Effector memory CD4-positive, alpha-beta T cell (primary cell): ENCODE data around the gene GLYR1.

Experiments used
- DNase-seq, 3 donors: peaks; one replicate each; pipeline ENCODE4 v3.0.0-alpha.2; 2020
- H3K27ac ChIP-seq: 2 replicates; pipeline ENCODE4 v1.7.0; 2013; ENCODE audit warnings: mild to moderate bottlenecking, low read length, moderate library complexity; ENCODE audit not compliant: insufficient read depth, poor library complexity, severe bottlenecking
- H3K27me3 ChIP-seq: replicated peaks from 2 replicates; pipeline ENCODE4 v1.7.0; 2013; ENCODE audit warnings: mild to moderate bottlenecking, low read length; ENCODE audit not compliant: insufficient read depth, control insufficient read depth, poor library complexity, severe bottlenecking
- H3K36me3 ChIP-seq: 2 replicates; pipeline ENCODE4 v1.7.0; 2013; ENCODE audit warnings: mild to moderate bottlenecking, low read length, moderate library complexity; ENCODE audit not compliant: control insufficient read depth, insufficient read depth
- H3K4me1 ChIP-seq: 2 replicates; pipeline ENCODE4 v1.7.0; 2013; ENCODE audit warnings: low read length, mild to moderate bottlenecking; ENCODE audit not compliant: control insufficient read depth, insufficient read depth, poor library complexity, severe bottlenecking
- H3K4me3 ChIP-seq: 2 replicates; pipeline ENCODE4 v1.7.0; 2013; ENCODE audit warnings: low read length, low read depth, mild to moderate bottlenecking; ENCODE audit not compliant: insufficient read depth, poor library complexity, severe bottlenecking
- H3K9me3 ChIP-seq: 2 replicates; pipeline ENCODE4 v1.7.0; 2013; ENCODE audit warnings: mild to moderate bottlenecking, low read length, moderate library complexity; ENCODE audit not compliant: control insufficient read depth

The GLYR1 gene

DNA sequence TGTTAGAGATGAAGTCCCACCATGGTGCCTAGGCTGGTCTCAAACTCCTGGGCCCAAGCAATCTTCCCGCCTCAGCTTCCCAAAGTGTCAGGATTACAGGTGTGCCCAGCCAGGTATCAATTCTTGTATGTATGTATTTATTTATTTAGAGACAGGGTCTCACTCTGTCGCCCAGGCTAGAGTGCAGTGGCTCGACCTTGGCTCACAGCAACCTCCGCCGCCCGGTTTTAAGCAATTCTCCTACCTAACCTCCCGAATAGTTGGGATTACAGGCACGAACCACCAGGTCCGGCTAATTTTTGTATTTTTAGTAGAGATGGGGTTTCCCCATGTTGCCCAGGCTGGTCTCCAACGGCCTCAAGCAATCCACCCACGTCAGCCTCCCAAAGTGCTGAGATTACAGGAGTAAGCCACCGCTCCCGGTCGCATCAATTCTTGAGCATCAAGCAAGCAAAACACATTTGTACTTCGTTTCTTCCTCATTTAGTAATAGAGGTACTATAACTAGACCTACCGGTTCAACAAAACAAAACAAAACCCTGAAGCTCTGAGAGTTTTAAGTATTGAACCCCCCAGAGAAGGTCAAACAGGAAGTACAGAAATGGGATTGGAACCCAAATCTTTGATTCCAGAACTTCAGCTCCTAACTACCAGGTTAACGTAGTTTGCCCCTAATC lies 79.1 kb downstream of the GLYR1 start:
- Histone ChIP-seq H3K36me3 (peaks cover 10% of the 10 kb centered on the region), H3K4me1 (peaks cover 11% of the 10 kb centered on the region), H3K9me3 (no peaks in the 10 kb centered on the region), H3K27me3 (no peaks in the 10 kb centered on the region), H3K4me3 (peak overlapping the region; percentile 47), H3K27ac (peak overlapping the region; percentile 56)
- DNase-seq: peak in 1 of 3 donors; percentile 9

DNA sequence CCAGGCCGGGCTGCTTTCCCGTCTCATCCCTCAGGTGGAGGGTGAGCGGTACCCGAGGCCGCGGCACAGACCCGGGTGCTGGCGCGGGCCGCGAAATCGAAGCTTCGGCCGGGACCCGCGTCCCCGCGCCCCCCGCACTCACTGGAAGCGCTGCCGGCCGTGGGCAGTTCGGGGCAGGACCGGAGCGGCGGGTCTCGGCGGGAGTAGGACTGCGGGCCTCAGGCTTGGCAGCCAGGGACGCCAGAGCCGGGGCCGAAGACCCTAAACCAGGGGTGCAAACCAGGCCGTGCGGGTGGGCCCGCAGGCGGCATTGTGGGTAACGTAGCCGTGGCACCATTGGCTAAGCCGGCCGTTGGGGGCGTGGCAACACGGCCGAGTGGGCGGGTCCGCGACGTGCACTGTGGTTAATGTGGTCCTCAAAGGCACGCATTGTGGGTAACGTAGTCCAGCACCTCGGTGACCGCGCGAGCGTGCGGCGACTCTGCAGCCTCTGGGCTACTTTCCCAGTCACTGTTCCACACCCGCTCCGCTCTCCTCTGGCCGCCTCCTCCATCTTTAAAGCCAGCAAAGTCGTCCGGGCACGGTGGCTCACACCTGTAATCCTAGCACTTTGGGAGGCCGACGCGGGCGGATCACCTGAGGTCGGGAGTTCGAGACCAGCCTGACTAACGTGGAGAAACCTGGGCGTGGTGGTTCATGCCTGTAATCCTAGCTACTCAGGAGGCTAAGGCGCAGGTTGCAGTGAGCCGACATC lies 80.0 kb downstream of the GLYR1 start, which contains the start of gene ZNF500:
Gene ZNF500 (minus strand): TSS at position 288 of the 754 bp plus-strand sequence. CDS start 1,184 bp downstream, outside the sequence.
- no peaks in the 10 kb centered on the region for H3K27me3 ChIP-seq
- DNase-seq: peak; percentile 88 to 91 (median 91)
- H3K9me3 ChIP-seq: no peaks in the 10 kb centered on the region
- peak within 1 kb of the TSS; percentile 85 for H3K4me3 ChIP-seq
- H3K27ac ChIP-seq: peak within 1 kb of the TSS; percentile 71
- H3K4me1 ChIP-seq: peaks cover 11% of the 10 kb centered on the region
- H3K36me3 ChIP-seq: peaks cover 15% of the 10 kb centered on the region

DNA sequence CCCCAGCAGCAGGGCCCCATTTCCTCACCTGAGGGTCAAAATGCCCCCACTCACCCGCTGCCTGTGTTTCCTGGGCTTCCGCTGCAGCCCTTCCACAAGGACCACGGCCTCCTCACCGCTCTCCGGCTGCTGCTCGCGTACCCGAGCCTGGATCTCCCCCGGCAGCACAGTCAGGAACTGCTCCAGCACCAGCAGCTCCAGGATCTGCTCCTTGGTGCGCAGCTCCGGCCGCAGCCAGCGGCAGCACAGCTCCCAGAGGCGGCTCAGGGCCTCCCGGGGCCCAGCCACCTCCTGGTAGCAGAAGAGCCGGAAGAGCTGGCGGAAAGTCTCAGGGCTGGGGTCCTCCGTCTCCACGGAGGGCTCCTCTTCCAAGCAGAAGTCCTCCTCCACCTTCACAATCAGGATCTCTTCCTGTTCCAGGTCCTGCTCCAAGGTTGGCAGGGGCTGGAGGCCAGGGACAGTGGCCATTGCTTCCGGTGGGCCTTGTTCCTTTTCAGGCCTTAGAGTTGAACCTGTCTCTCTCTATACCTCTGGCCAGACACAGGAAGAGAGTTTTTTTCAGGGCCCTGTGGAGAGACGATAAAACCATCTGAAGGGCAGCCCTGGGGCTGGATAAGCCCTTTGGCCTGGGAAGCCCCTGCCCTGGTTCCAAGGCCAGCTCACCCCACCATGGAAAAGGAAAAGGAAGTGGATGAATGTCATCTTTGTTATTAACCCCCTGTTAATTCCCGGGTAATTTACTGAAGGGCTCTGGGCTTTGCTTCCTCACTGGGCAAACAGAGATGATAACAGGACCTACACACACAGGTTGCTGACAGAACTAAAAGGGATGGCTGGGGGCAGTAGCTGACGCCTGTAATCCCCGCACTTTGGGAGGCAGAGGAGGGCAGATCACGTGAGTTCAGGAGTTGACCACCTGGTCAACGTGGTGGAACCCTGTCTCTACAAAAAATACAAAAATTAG lies 81.3 kb downstream of the GLYR1 start:
- Histone ChIP-seq H3K27me3 (no peaks in the 10 kb centered on the region), H3K36me3 (peaks cover 21% of the 10 kb centered on the region), H3K27ac (peak overlapping the region; percentile 71), H3K4me1 (peaks cover 11% of the 10 kb centered on the region), H3K4me3 (peak overlapping the region; percentile 85), H3K9me3 (no peaks in the 10 kb centered on the region)
- no peak for DNase-seq

DNA sequence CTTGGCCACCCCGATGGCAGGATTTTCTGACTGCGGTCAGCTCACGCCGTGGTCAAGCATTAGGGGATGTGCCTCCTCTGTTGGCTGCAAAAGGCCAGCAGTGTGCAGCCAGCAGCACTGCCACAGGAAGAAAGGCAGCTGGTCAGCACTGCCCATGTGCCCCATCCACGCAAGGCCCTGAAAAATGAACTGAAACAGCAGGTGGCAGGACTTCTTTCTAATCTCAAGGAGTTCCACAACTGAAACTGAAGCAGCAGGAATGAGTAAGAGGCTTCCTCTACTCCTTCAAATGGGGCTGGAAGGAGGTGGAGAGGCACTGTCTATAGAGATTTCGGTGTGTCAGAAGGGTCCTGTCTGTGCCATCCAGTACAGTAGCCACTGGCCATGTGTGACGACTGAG lies 83.3 kb downstream of the GLYR1 start:
- no peak for DNase-seq
- peaks cover 39% of the 10 kb centered on the region for H3K36me3 ChIP-seq
- no peak overlapping the region for H3K27ac ChIP-seq
- H3K27me3 ChIP-seq: no peaks in the 10 kb centered on the region
- peaks cover 11% of the 10 kb centered on the region for H3K4me1 ChIP-seq
- H3K4me3 ChIP-seq: no peak overlapping the region
- H3K9me3 ChIP-seq: no peaks in the 10 kb centered on the region

DNA sequence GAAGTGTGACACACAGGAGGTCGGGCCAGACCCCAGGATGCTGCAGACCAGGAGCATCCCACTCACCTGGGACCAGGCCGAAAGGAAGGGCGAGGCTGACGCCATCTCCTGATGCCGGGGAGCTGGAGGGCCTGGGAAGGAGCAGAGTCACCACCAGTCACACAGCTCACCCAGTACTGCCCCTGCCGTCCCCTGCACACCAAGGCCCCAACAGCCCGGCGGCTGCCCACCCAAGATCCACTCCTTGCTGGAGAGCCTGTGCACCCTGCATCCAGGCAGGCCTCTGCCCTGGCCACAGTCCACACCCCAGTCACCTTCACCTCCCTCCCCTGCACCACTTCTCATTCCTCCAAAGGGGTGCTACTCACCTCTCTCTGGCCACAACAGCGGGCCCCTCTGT lies 84.9 kb downstream of the GLYR1 start:
- Histone ChIP-seq H3K4me3 (no peak overlapping the region), H3K36me3 (peaks cover 50% of the 10 kb centered on the region), H3K27ac (no peak overlapping the region), H3K27me3 (no peaks in the 10 kb centered on the region), H3K4me1 (peaks cover under 1% of the 10 kb centered on the region), H3K9me3 (no peaks in the 10 kb centered on the region)
- no peak for DNase-seq

DNA sequence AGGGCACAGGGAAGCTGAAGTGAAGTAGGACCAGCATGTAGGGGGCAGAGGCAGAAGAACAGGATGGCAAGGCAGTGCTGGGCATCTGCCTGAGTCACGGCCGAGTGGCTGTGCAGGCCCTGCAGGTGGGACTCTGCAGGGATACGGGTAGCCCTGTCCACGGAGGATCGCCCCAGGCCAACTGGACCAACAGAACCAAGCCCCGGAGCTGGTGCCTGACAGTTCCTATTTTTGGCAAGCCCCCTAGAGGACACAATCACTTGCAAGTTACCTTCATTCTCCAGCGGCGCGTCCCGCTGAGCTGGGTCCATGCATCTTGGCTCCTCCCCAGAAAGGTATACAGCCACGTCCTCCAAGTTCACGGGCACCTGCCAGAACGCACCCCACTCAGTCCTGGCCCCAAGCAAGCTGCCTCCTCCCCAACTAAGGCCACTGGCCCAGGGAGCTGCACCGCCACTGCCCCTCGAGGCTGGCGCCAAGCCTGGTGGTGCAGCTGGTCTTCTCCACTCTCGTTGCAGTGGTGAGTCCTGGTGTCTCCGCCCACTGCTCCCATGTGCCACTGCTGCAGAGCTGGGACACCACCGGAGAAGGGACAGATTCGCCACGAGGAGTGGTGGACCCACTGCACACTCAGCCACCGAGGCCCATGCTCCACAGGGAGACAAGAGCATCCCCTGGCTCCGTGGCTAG lies 86.7 kb downstream of the GLYR1 start:
- DNase-seq: no peak
- Histone ChIP-seq H3K9me3 (no peaks in the 10 kb centered on the region), H3K27me3 (no peaks in the 10 kb centered on the region), H3K27ac (no peak overlapping the region), H3K36me3 (peaks cover 53% of the 10 kb centered on the region), H3K4me1 (no peaks in the 10 kb centered on the region), H3K4me3 (no peak overlapping the region)

DNA sequence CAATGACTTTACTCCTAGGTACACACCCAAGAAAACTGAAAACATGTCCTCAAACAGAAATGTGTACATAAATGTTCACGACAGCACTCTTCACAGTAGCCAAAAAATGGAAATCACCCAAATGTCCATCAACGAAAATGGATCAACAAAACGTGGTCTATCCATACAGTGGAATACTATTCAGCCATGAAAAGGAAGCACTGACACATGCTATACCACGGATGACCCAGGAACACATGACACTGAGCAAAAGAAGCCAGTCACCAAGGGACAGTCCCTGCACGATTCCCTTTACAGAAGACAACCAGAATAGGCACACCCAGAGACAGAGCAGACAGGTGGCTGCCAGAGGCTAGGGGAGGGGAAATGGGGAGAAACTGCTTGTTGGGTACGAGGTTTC lies 91.4 kb downstream of the GLYR1 start:
- Histone ChIP-seq H3K27ac (no peak overlapping the region), H3K4me1 (no peaks in the 10 kb centered on the region), H3K36me3 (peaks cover 69% of the 10 kb centered on the region), H3K27me3 (no peaks in the 10 kb centered on the region), H3K9me3 (no peaks in the 10 kb centered on the region), H3K4me3 (no peak overlapping the region)
- no peak for DNase-seq

DNA sequence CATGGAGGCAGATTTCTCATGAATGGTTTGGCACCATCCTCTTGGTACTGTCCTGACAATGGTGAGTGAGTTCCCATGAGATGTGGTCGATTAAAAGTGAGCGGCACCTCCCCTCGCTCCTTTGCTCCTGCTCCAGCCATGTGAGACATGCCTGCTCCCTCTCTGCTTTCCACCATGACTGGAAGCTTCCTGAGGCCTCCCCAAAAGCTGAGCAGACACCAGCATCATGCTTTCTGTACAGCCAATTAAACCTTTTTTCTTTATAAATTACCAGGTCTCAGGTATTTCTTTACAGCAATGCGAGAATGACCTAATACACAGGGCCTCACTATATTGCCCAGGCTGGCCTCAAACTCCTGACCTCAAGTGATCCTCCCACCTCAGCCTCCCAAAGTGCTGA lies 92.2 kb downstream of the GLYR1 start:
- H3K27me3 ChIP-seq: no peaks in the 10 kb centered on the region
- peaks cover 62% of the 10 kb centered on the region for H3K36me3 ChIP-seq
- no peaks in the 10 kb centered on the region for H3K4me1 ChIP-seq
- H3K4me3 ChIP-seq: no peak overlapping the region
- DNase-seq: no peak
- no peaks in the 10 kb centered on the region for H3K9me3 ChIP-seq
- no peak overlapping the region for H3K27ac ChIP-seq

DNA sequence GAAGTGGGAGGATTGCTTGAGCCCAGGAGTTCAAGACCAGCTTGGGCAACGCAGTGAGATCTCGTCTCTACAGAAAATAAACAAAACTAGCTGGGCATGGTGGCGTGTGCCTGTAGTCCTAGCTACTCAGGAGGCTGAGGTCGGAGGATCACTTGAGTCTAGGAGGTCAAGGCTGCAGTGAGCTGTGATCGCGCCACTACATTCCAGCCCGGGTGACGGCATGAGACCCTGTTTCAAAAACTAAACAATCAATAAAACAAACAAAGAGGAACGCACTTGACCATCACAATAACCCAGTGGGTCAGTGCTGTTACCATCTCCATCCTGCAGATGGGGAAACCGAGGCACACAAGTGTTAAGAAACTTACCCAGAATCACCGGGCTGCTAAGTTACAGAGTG lies 93.9 kb downstream of the GLYR1 start:
- no peak overlapping the region for H3K27ac ChIP-seq
- no peak for DNase-seq
- no peak overlapping the region for H3K4me3 ChIP-seq
- H3K27me3 ChIP-seq: no peaks in the 10 kb centered on the region
- H3K4me1 ChIP-seq: no peaks in the 10 kb centered on the region
- peaks cover 47% of the 10 kb centered on the region for H3K36me3 ChIP-seq
- no peaks in the 10 kb centered on the region for H3K9me3 ChIP-seq
